IPS-18a (cell line): ENCODE results near the gene GSTO2.

Source experiments
- H3K27ac ChIP-seq: one replicate; pipeline ENCODE4 v1.5.1; 2013; ENCODE audit warnings: low read length
- H3K27me3 ChIP-seq: one replicate; pipeline ENCODE4 v1.6.1; 2013; ENCODE audit warnings: mild to moderate bottlenecking, low read length; ENCODE audit not compliant: control insufficient read depth, insufficient read depth
- H3K36me3 ChIP-seq: one replicate; pipeline ENCODE4 v1.6.1; 2013; ENCODE audit warnings: low read depth, low read length; ENCODE audit not compliant: control insufficient read depth
- H3K4me1 ChIP-seq: one replicate; pipeline ENCODE4 v1.6.1; 2013; ENCODE audit warnings: low read depth, low read length; ENCODE audit not compliant: control insufficient read depth
- H3K4me3 ChIP-seq: one replicate; pipeline ENCODE4 v1.5.1; 2013; ENCODE audit warnings: low read length
- H3K9ac ChIP-seq: one replicate; pipeline ENCODE4 v1.6.1; 2013; ENCODE audit warnings: mild to moderate bottlenecking, low read length, moderate library complexity
- H3K9me3 ChIP-seq: one replicate; pipeline ENCODE4 v1.6.1; 2013; ENCODE audit warnings: low read depth, low read length; ENCODE audit not compliant: control insufficient read depth

GSTO2 gene

GRCh38 chr10:104353325-104354048, 84.5 kb downstream of the GSTO2 start, which contains the start of gene CFAP58:
TSS of gene CFAP58 (plus strand) at chr10:104353833. CDS start at chr10:104353898, 65 bp downstream.
- peaks cover 15% of the 10 kb centered on the region for H3K27me3 ChIP-seq
- H3K9me3 ChIP-seq: no peaks in the 10 kb centered on the region
- H3K36me3 ChIP-seq: no peaks in the 10 kb centered on the region
- H3K27ac ChIP-seq: no peak within 1 kb of the TSS
- no peak within 1 kb of the TSS for H3K9ac ChIP-seq
- peak within 1 kb of the TSS; percentile 36 for H3K4me3 ChIP-seq
- H3K4me1 ChIP-seq: peaks cover 9% of the 10 kb centered on the region
